Central memory CD4-positive, alpha-beta T cell (primary cell): ENCODE data around the gene FAM53A.

ENCODE experiments used
- DNase-seq: peaks from one replicate; pipeline ENCODE4 v3.0.0; 2022

The FAM53A gene

DNA sequence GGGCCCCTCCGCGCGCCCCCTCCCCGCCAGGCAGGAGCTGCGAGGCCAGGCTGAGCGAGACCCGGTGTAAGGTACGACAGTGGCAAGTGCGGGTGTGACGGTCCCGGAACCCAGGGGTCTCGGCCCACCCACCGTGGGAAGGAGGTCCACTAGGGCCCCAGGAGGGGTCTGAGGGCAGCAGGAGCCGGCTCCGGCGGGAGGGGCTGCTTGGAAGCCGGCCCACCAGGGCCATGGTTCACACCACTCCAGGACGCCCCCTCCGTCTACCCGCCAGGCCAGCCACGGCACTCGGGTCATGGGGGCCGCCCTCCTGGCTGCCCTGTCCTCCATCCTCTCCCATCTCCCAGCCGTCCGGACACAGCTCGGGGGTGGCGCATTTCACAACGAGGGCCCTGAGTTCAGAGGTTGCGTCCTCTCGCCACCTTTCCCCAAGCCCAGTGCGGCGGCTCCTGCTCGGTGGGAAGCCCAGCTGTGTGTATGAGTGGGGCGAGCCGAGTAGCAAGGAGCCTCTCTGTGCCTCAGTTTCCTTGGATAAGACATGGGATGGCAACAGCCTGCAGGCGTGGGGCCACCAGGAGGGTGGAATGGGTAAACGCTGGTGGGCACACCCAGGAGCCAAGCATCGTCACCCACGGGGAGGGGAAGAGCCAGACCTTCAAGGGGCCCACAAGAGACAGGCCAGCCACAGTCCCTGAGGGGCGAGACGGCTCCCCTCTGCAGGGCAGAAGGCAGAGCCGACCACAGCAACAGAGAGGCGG is 81.3 kb downstream of the FAM53A start:
- DNase-seq, result no peak

DNA sequence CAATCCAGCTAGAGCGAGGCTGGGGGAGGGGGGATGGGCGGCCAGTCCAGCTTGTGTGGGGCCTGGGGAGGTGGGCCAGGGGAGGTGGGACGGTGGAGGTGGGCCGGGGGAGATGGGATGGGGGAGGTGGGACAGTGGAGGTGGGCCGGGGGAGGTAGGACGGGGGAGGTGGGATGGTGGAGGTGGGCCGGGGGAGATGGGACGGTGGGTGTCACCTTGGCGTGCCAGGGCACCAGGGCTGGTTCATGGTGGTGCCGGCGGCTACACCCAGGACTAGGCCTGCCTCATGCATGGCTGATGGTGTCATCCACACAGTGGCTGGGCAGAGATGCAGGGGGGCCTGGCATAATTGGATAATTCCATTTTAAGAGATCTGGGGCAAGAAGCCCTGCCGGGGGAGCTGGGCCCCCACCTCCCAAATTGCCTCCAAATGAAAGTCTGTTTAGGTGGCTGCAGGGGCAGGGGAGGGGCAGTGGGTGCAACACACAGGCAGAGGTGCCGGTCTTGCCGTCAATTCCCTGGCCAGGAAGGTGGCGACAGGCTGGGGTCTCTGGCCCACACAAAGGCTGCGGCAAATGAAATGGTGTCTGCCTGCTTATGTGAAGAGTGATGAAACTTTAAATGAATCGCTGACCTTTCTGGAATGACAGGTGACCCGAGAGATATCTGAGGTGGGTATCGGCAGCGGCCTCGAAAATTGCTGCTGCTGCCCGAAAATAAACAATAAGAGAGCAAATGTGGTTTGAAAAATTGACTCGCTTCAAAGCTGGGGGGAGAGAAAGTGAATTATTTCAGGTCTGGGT is 82.1 kb downstream of the FAM53A start:
- no peak for DNase-seq

- DNase-seq, result no peak
These were observed 82.6 kb downstream of the FAM53A start for GRCh38 chr4:1601533-1601835.

DNA sequence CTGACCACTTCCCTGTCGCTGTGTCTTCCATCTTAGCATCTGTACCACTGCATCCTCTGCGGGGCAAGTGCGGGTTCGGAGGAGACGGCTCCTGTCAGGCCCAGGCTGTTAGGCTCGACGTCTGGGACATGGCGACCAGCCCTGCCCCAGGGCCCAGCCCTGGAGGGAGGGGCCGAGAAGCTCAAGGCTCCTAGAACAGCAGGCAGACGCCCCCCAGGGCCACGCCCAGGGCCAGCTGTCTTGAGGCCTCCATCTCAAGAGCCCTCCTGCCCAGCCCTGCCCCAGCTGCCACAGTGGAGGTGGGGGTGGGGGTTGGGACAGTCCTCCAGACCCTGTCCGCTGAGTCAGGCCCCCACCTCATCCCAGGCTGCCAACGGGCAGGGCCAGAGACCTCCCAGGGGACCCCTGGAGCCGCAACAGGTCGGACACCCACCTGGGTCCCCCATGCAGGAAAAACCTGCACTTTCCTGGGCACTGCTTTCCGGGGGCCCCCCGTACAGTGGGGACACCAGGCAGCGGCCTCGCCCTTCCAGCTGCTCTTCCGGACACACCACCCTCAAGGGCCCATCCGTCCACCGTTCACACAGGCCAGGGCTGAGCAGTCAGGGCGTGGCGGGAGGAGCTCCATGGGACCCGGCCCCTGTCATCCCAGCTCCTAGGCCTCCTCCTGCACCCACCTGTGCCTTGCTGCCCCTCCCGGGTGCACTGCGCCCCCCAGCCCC is 83.1 kb downstream of the FAM53A start:
- no peak for DNase-seq

DNA sequence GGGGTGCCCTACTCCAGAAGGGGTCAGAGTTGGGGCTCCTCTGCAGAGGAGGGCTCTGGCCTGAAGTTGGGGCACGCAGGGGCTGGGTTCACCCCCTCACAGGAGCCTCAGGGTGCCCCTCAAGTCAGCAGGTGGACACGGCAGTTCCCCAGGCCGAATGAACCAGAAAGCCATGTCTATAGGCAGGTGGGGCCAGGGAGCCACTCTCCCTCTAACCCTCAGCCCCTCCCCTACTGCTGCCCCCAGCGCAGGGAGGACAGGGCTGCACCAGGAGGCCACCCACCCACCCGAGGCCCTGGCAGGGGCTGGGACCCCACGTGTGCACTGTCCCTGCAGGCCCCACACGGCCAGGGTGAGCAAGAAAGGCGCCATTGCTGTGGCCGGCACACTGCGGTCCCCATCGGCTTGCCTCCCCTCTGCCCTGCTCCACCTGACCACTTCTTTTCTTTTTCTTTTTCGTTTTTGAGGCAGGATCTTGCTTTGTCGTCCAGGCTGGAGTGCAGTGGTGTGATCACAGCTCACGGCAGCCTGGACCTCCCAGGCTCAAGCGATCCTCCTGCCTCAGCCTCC is 83.8 kb downstream of the FAM53A start:
- no peak for DNase-seq

GRCh38 chr4:1599491-1600210 is 84.5 kb downstream of the FAM53A start:
- DNase-seq, result no peak

DNA sequence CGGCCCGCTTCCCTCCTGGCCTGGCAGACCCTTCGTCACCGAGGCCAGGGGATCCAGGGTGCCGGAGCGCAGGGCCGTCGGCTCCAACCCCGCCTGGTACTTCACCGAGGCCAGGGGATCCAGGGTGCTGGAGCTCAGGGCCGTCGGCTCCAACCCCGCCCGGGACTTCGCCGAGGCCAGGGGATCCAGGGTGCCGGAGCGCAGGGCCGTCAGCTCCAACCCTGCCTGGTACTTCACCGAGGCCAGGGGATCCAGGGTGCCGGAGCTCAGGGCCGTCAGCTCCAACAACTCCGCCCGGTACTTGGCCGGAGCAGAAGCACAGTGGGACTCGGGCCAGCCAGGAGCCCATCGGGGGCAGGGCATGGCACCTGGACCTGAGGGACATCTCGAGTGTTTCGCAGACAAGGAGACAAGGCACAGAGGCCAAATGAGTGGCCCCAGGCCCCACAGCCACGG is 85.1 kb downstream of the FAM53A start:
- DNase-seq, result no peak

DNA sequence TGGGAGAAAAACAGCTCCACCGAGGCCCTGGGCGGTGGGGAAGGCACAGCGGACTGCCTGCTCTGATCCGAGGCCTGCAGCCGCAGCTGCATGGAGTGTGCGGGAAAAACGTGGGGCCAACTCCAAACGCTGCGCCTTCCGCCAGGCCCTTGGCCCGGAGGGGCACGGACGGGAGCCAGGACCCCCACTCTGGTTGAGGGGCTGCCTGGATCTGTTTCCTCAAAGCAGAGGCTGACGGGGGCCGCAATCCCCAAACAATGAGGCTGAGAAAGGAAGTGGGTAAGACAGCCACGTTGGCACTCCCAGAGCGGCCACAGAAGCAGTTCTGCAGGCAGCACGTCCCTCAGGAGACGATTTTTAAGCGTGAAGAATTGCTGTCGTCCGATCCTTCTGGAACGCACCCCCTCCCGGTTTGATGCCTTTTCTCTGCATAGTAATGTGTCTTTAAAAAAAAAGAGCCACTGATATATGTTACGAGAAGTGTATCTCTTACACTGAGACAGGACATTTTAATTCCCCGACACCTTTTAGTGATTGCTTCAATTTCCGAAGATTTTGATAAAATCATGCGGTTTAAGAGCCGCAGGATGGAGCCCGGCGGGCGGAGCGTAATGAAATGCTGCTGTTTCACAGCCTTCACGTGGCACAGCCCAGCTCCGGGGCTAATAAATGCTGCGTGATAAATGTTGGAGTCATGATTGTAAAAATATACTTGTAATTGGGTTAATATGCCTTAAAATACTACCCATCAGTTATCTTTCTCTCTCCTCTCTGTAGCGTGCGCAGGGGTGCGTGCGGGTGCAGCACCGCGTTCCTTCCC is 85.7 kb downstream of the FAM53A start:
- DNase-seq, result no peak

DNA sequence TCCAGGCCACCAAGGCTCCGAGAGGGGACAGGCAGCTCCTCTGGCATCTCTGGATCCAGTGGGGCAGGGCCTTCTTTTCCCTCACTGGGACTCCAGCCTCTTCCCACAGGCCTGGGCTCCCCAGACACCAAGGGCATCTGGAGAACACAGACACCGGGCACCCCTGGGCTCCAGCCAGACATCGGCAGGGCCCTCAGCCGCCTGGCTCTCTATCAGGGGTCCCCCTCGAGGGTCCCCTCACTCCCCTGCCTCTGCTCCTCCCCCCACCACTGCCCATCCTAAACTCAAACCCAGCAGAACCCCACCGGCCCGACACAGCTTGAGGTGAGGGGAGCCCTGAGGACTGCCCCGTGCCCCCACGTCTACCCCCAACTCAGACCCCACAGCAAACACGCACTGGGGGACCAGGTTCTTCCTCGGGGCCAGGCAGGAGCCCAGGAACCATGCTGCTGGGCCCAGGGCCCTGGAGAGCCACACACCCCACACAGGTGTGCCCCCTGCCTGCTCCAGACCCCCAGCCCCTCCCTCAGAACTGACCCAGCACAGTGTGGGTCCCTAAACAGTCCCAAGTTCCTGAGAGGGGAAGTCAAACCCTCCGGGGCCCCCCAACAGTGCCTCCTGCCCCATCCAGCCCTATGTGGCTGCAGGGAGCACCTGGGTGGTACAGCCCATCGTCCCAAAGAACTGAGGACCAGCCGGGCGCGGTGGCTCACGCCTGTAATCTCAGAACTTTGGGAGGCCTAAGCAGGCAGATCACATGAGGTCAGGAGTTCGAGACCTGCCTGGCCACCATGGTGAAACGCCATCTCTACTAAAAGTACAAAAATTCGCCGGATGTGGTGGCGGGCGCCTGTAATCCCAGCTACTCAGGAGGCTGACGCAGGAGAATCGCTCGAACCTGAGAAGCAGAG is 86.8 kb downstream of the FAM53A start:
- no peak for DNase-seq

DNA sequence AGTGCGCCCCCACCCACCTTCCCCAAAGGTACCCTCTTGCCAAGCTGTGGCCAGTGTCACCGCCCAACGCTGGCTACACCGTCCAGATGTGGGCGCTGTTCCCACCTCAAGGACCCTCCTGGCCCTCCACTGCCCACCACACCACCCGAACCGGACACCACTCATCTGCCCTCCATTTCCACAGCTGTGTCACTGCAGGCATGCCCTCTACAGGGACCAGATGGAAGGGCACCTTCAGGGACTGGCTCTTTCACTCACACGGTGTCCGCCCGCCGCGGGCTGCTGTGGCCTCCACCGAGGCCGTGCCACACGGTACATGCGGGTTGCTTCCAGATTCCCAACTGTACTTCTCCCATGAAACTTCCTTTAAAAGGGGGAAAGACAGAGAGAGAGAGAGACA is 87.7 kb downstream of the FAM53A start:
- no peak for DNase-seq

DNA sequence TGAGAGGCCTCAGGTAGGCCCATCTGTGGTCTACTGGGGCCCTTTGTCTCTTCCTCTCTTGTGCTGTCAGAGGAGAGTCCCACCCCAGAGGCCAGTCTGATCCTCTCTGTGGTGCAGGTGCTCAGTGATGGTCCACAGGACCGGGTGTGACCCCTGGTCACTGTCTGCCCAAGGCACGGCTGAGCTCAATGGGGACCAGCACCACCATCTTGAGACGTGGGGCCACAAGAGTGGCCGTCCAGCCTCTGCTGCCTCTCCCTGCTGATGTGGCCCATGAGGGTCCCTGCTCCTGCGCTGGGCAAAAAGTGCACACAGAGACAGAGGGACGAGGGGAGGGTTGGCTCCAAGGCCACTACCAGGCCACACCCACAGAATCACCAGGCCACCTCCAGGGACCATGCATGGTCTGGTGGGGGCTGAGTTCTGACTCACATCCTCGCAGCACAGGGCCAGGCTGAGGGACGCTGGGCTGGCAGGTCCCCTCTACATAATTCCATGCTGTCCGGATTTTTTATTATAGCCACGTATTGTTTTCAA is 88.3 kb downstream of the FAM53A start:
- no peak for DNase-seq

GRCh38 chr4:1594871-1595788 is 89.0 kb downstream of the FAM53A start:
- no peak for DNase-seq

GRCh38 chr4:1593881-1594345 is 90.2 kb downstream of the FAM53A start:
- no peak for DNase-seq

DNA sequence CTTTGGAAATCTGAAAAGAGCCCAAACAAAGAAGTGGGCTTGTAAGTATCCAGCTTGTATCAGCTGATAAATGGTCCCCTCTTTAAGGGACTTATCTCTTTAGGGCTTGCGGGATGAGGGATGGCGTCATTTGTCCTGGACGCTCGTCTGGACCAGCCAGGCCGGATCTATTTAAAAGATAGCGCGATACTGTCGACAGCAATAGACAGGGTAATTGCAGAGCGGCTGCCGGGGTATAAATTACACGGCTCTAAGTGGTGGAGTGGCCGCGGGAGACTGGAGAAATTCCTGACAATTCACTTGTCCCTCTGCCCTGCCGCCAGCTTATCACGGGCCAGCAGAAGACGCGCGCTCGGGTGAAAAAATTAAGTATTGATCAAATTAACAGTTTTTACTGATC is 90.7 kb downstream of the FAM53A start:
- DNase-seq, result no peak

DNA sequence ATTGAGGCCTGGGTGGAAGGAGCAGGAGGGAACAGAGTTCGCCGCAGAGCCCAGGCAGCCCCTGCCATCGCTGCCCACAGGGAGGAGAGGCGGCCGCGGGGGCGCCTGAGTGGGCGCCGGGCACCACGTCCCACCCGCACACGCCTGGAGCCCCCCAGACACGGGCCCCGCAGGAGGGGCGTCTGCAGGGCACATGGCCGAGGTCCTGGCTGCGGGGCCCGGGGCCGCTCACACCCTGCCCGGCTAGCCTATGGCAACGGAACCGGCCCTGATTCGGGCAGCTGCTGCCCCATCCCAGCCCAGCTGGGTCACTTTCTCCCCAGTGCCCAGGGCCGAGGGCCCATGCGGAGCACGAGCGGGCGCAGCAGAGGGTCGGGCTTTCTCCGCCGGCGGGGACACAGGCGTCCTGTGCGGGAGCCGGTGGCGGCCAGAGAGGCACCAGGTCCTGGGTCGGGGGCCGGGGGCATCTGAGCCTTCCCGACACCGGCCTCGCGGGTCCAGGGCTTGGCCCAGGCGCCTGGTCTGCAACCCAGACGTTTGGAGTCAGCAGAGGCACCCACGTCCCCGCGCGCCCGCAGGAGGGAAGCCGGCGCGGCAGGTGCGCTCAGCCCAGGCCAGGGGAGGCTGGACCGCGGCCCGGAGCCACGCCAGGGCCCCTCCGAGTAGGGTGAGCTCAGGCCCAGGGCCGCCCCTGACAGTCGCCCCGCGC is 91.2 kb downstream of the FAM53A start:
- no peak for DNase-seq

DNA sequence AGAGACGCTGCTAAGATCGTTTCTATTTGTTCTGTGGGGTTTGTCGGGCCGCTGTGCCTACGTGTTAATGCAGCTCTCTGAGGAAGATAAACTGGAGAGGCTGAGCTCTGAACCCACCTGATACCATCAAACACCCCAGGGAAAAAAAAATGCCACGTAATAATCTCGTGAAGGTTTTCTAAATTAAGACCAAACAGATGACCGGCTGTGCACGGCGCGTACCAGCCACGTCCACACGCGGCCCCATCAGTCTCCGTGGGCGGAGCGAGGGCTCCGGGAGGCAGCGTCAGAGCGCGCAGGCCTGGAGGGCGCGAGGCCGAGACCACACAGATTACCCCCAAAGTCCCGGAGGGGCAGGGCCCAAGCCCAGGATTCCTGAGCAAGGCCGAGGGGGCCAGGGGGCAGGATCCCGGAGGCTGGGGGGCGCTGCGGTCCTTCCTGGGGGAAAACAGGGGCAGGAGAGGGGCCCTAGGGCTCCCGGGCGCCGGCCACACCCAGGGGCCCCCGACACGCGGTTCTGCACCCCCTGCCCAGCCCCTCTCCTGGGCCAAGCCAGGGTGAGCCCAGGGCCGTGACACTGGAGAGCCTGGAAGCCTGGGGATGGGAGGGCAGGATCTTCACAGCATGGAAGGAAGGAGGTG is 91.9 kb downstream of the FAM53A start:
- DNase-seq, result no peak

- DNase-seq, result no peak
These were observed 93.0 kb downstream of the FAM53A start for GRCh38 chr4:1591107-1591506.

DNA sequence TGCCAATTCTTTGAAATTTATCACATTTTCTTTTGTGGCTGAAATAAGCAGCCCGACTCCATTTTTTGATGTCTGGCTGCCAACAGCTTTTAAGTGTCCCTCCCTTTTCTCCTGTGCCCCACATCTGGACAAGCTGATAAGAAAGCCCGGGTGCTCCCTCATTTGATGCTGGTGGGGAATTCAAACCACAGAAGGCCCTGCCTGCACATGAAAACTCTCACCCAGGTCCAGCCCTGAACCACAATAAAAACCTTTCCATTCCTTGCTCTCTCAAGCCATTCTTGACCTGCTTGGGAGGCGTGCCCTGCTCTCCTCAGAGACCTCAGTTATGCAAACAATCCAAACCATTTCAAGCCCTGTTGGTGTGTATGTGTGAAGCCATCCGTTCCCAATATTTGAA is 93.9 kb downstream of the FAM53A start:
- no peak for DNase-seq
